Kidney glomerular epithelial cell (primary cell): ENCODE data around the gene QSOX2.

Experiments
- DNase-seq: peaks from one replicate; lab custom pipeline; 2025; lab: John Stamatoyannopoulos, UW

Gene QSOX2

DNA sequence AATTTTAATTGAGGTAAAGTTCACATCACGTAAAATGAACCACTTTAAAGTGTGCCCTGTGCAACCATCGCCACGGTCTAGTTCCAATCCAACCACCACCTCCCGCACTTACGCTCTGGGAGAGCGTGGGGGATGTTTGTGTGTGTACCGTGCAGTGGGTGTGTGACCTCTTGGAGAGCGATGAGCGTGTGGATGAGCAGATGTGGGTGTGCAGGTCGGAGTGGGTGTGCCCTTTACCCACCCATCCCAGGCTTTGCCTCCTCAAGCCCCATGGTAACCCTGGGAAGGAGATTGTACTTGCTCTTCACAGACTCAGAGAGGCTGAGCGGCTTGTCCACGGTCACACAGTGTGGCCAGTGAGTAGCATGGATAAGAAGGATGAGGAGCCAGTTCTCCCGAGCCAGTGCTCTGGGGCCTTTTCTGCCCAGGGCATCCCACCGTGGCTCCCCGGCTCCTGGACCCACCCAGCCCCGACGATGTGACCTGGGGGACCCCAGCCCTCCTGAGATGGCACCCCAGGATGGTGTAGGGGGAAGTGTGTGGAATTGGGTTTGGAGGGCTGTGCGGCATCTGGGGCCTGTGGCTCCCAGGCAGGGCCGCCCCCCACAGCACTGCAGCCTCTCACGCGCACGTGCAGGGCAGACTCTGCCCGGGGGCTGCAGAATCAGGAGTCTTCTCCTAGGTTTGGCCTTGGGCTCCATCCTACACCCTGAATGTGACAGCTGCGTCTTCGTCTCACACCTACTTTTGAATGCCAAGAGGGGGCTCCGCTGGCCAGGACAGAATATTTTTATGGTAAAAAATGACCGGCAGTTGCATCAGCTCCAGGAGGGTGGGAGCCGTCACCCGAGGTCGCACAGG lies 54.3 kb downstream of the QSOX2 start:
- no peak for DNase-seq

DNA sequence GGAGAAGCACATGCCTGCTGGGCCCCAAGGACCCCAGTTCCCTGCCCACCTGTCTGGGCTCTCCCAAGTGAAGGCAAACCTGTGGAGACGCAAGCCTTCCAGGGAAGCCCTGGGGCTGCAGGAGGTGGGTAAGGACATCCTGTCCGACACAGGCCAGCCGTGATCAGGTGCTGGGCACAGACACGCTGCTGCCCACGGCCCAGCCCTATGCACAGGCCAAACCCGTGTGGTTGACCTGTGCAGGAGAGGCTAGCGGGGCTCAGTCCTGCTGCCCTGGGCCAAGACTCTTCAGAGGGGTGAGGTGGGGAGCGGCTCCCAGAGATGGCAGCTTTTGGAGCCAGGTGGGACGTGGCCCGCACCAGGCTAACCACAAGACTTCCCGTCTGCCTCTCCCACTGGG lies 55.0 kb downstream of the QSOX2 start:
- no peak for DNase-seq

DNA sequence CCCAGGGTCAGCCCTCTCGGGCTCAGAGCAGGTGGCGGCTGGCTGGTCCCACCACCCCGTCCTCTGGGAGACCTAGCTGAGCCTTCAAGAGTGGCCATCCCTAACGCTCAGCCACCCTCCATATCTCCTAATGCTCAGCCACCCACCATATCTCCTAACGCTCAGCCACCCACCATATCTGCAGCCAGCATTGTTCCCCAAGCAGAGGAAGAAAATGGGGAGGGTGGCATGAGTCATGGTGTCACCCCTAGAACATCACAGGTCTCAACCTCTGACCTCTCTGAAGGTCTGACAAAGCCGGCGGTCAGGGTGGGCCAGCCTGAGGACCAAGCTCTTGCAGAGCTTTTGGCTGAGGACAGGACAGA lies 55.4 kb downstream of the QSOX2 start:
- DNase-seq, result no peak

DNA sequence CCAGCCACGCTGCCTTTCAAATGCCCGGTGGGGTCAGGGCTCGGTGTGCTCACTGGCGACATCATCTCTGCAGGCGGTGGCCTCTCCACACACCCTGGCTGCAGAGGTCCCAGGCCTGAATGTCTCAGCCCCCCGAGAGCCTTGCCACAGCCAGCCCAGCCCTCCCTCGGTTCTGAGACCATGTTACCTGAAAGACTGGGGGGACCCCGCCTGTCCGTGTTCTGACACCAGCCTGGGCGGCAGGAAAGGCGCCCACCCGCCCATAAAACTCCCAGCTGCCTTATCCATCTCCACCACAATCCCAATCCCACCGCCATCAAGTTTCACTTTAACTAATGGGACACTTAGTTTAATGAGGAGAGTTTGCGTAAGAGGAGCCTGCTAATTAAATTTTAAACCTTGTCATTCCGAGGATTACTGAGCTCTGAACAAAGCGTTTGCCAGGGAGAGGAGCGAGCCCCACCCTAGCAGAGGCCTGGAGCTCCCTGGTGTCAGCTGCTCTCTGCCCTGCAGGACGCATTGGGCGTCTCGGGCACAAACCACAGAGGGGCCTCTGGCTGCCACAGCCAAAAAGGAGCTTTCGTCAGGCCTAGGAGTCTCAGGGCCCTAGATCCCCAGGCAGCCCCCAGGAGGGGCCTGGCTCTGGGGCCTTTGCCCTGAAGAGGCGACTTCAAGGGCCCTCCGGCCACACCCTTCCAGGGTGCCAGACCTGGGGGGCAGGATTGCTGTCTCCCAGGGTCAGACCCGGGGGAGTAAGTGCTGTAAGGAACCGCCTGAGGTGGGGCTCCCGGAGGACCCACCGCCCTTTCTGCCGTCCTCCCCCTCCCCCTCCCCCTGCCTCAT lies 56.0 kb downstream of the QSOX2 start:
- DNase-seq, result no peak

DNA sequence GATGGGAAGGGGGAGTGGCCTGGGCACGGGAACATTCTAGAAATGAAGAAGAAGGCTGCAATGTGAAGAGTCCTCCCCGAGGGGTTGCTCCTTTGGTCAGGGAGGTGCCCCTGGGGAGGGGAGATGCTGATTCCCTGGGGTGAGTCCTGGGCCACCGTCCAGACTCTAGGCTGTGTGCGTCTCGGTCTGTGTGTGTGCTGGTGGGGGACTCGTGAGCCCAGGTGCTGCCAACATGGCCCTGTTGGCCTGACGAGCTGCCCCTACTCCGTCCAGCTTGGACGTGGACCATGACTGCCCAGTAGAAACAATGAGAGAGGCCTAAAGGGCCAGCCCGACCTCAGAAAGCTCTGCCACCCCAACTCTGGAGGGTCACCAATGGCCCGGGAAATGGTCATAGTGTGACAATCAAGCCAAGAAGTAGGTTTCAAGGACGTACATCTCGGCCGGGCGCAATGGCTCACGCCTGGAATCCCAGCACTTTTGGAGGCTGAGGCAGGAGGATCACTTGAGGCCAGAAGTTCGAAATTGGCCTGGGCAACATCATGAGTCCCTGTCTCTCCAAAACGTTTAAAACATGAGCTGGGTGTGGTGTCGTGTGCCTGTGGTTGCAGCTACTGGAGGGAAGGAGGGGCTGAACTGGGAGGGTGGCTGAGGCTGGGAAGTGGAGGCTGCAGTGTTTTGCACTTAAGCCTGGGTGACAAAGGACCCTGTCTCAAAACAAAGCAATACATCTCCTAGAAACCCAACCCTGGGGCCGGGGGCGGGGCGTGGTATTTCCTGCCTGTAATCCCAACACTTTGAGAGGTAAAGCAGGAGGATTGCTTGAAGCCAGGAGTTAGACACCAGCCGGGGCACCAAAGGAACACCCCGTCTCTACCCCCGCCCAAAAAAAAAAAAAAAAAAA lies 57.7 kb downstream of the QSOX2 start:
- DNase-seq, result no peak

DNA sequence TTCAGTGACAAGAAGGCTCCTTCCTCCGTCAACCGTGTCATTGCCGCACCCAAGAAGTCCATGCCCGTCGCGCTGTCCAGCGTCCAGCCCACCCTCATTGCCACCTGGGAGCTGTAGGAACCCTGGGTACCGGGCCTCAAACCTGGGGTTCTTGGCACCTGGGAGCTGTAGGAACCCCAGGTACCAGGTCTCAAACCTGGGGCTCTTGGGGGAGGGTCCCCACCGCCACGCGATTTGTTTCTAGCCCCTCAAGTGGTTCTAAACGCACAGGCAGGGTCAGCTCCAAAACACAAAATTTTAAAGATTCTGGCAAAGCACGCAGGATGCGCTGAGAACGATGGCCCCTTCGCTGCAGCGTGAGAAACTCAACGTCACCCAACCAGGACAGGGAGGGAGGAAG lies 58.4 kb downstream of the QSOX2 start:
- no peak for DNase-seq

DNA sequence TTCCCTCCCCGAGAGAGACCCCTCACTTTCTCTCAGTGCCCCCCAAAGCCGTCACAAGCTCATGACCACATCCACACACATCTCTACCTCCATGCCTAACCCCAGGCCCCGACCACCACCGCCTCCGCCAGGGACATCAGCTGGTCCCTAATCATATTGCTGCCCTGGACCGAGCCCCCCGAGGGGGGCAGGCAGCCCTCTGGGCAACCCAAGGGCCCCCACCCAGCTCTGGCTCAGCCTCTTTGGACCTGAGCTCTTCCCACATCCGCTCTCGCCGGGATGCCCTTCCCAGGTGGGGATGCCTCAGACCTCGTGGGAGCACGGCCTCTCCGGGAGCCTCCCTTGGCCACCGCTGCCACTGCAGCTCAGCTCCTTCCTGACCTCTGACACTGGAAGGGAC lies 59.2 kb downstream of the QSOX2 start:
- no peak for DNase-seq

DNA sequence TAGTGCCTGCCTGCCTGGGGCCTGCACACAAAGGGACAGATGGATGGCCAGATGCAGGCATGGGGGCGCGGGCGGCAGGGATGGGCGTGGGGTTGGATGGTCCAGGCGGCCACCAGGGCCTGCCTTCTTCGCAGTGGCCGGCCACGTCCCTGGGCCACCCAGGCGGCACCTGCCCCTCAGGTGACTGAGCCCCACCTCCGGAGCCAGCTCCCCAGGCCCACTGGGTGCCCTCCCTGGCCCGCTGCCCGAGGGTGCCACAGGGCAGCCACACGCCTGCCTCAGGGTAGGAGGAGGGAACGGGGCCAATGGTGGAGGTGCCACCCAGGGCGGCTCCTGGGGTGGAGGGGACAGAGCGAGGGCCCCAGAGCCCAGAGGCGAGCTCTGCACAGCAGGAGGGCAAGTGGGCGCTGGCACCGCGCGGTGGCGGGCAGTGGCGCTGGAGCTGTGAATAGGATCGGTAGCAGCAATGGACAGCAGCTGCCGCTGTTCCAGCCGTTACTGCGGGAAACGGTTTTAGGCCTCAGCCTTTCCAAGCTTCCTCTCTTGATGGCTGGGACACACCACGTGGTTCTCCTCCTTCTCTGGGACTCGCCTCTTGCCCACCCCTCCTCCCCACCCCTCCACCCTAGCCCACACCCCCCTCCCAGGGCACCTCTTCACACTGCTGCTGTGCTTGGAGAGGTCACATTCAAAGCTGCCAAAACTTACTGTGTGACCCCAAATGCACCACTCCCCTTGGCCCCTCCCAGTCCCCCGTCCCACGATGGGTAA lies 59.8 kb downstream of the QSOX2 start:
- no peak for DNase-seq

DNA sequence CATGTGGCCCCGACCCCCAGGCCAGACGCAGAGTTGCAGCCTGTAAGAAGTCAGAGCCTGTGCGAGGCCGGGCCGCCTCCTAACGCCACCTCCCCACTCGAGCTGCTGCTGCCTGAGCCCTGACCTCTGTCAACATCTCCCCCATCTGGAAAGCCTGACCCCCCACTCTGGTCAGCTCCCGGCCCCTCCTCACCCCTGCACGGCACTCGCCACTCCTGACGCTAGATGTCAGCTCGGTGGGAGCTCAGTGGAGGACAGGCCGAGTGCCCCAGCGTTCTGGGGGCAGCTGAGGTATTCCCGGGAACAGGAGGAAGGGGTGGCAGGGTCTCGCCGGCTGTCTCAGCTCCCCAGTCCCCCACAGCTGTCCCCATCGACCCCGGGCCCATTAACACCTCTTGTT lies 60.5 kb downstream of the QSOX2 start:
- DNase-seq, result no peak

DNA sequence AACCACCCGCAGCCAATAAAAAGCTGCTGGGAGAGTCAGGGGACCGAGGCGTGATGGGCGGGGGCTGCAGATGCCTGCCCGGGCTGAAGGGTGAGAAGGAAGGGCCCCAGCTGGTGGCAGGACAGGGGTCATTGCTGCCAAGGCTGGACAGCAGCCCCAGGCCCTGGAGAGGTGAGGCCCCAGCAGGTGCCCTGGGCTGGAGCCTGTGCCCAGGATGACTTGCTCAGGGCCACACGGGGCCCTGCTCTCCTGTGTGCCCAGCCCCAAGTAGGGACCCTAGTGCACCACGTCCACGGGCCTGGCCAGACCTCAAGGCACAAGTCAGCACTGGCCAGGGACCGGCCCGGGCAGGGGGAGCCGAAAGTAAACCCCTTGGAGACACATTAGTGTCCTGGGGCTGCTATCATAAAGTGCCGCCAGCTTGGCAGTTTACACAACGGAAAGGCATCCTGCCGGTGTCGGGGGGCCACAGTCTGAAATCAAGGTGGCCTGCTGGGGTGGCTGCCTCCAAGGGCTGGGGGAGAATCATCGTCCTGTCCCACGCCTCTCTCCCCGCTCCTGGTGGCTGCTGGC lies 62.7 kb downstream of the QSOX2 start:
- DNase-seq, result no peak

DNA sequence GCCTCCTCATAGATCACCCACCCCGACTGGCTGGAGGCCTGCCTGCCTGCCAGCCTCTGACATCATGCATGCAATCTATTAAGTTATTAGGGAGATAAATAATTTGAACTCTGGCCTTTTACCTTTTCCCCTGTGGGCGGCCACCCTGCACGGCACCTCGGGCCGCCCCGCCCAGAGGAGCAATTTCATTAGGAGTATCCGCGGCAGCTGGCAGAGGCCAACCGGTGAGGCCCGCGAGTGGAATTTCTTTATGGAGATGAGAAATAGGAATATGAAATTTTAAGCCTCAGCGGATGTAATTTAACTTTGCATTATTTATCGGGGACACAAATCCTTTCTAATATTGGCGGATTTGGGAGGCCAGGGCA lies 63.2 kb downstream of the QSOX2 start:
- DNase-seq, result no peak

DNA sequence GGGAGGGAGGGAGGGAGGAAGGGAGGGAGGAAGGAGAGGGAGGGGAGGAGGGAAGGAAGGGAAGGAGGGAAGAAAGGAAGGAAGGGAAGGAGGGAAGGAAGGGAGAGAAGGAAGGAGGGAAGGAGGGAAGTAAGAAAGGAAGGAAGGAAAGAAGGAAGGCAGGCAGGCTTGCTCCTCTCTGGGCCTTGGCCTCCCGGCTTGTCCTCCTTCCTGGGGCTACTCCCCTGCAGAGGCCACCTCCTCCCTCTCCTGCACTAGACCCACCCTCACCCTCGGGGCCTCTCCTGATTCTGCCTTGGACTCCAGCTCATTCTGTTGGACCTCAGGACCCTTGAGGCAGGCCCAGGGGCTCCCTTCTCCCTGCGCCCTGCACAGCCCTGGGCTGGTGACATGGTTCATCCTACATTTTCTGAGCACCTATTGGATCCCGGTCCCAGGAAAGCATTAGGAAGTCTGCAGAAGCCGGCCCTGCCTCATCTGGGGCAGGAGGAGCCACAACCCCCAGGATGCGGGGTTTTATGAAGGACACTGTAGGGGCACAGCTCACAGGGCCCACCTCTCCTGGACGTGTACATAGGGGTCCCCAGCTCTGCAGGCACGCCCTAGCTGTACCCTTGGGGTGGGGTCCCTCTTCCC lies 63.7 kb downstream of the QSOX2 start:
- DNase-seq, result no peak

DNA sequence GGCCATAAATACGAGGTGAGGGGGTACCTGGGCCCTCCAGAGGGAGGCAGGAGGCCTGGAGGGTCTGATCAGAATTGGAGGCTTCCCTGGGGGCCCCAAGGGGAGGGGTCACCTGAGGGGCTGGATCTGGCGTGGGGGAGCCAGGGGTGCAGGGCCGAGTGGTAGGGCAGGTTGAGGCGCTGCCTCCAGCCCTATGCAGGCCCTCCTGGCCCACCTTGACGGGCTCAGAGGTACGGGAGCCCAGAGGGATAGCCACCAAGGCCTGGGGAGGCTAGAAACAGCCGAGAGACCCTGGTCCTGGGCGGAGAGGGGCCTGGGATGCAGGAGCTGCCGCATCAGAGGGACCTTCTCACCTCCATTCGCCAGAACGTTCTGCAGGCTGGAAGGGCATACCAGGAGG lies 65.0 kb downstream of the QSOX2 start:
- no peak for DNase-seq

DNA sequence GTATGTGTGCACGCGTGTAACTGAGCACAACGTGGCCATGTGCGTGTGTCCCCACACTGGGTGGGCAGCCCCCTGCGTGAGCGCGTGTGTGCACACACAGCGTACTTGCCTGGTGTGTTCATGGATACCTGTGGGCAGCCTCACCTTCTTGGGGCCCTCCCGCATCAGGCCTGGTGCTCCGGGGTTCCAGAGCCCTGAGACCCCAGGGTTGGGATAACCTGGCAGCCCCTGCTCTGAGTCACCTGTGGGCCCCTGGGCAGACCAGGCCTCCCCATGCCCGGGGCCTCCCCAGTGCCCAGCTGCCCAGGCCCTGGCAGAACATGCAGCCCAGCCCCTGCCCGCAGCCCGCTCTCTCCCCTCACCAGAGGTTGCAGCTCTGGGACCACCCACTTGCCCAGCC lies 65.9 kb downstream of the QSOX2 start:
- no peak for DNase-seq

DNA sequence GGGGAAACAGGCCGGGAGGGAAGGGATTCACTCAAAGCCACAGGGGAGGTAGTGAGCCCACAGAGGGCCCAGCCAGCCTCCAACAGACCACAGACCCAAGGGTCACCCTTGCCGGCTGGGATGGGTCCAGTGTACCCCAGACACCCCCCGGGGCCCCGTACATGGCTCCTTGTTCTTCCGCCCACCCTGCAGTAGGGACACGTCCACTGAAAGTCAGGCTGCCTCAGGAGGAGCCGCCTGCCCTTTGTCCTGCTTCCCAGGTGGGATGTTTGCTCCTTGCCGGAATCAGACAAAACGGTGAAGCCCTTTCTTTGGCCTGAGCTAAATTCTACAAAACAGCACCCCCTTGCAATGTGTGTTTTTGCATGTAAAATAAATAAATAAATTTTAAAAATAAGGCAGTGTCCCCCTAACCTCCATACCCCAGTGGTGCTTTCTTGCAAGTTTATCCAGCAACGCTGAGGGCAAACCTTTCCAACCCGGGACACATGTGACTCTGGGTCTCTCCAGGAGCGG lies 66.5 kb downstream of the QSOX2 start:
- DNase-seq, result no peak

DNA sequence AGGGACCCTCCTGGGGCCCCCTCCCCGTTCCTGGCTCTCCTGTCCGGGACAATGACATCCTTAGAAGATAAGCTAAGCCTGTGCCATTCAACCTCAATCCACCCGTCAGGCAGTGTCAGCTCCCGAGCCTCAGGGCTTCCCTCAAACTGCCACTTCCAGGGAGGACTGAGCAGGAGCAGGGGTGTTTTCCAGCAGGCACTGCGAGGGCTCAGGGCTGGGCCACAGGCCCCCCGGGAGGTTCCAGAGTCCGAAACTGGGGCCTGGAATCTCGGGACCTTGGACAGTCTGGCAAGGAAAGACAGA lies 66.9 kb downstream of the QSOX2 start:
- DNase-seq, result no peak

DNA sequence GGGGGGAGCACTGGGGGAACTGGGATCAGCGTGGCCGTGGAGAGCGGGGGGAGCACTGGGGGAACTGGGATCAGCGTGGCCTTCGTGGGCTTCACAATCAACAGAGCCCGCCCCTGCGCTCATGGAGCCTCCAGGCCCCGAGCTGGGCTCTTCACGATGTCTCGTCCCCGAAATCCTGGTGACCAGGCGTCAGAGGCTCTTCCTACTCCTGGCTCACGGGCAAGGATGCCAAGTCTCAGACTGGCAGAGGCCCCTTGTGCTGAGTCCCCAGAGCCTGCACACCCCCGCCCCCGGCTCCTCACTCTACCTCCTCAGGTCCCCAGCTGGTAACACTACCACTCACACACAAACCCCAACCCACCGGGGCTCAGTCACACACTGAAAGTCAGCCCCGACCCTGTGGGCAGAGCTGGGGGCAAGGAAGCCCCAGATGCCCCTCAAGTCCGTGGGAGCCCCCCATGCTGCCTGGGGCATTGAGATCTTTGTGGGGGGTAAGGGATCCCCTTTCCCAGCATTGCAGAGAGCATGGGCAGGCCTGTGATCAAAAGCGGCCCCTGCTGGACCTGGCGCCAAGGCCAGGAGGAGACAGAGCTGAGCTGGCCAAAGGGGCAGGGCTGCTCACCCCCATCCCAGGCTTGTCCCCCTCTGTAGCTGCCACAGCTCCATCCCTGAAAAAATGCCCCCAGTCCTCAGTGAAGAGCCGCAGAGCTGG lies 67.4 kb downstream of the QSOX2 start:
- DNase-seq, result no peak

DNA sequence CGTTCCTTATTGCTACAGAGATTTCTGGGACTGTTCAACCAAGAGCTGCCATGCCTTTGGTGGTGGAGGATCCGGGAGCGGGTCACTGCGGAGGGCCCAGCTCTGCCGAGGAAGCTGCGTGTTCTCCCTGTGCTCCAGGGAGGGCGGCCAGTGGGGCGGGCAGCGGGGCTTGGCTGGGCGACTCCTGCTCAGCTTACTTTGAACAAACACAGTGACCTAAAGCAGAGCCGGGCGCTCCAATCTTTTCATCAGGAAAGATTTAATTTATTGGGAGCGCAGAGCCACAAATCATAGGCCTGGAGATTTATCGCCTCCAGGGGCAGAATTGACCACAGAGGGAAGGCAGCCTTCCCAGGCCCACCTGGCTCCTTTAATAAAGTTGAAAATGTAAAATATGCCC lies 68.4 kb downstream of the QSOX2 start:
- DNase-seq, result no peak

DNA sequence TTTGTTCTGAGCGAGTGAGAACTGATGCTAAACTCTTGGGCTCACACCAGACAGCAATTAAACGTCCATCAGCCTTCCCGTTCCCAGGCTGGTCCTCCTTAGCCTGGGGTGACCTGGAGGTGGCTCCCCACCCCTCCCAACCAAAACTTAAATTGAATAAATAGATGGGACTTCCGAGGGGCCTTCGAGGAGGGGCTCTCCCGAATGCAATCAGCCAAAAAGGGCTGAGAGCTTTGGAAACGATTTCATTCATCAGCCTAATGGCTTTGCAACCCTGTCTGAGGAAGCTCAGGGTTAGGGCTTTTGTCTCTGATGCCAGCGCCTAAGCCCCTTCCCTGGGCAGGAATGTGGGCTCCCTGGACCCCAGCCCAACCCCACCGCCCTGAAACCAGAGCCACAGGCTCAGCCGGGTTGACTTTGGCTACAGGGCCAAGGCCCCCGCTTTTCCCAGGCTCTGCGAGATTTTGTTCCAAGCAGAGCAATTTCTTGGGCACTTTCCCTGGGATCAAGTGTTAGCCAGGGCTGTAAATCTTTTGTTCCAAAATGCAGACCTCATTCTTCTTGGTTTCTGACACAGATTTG lies 69.9 kb downstream of the QSOX2 start:
- DNase-seq, result no peak
